ENCODE results near the gene USP17L21. TPM values are rescaled to one million over a fixed set of nuclear protein-coding genes. Genes with fewer than 3 reads are reported as not detected.
A peak's percentile ranks its signal among the peaks of the same experiment; 100 is the strongest.
"Not testable (repeated sequence)": the region's sequence is repeated elsewhere in the genome, so short reads cannot be mapped to it uniquely, and the experiment has no call there.

The USP17L21 gene, protein sequence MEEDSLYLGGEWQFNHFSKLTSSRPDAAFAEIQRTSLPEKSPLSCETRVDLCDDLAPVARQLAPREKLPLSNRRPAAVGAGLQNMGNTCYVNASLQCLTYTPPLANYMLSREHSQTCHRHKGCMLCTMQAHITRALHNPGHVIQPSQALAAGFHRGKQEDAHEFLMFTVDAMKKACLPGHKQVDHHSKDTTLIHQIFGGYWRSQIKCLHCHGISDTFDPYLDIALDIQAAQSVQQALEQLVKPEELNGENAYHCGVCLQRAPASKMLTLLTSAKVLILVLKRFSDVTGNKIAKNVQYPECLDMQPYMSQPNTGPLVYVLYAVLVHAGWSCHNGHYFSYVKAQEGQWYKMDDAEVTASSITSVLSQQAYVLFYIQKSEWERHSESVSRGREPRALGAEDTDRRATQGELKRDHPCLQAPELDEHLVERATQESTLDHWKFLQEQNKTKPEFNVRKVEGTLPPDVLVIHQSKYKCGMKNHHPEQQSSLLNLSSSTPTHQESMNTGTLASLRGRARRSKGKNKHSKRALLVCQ
- not detected for polyA plus RNA-seq (2012; ENCODE audit: insufficient read depth, insufficient read length, low read depth)

DNA sequence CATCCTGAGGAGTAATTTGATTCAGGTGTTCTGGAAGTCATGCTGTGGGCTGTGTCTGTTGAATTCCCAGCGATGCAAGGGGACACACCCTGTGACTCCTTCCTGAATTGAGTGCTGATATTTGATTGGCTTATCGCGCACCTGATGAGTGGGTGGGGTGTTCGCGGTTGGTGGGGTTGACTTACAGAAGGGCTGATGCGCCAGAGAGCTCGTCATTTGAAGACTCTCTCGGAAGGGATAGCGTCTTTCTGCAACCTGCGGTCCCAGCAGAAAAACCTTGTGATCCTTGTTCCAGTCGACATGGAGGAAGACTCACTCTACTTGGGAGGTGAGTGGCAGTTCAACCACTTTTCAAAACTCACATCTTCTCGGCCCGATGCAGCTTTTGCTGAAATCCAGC lies at the start of gene USP17L21:
USP17L21 (plus strand) TSS at position 301 of the 400 bp plus-strand sequence; CDS start at position 301, 0 bp downstream.
- not testable (repeated sequence) for H3K27me3 ChIP-seq; H3K4me3 ChIP-seq (ENCODE audit: low read depth, low read length); DNase-seq; H3K9me3 ChIP-seq; H3K36me3 ChIP-seq; H3K4me1 ChIP-seq

DNA sequence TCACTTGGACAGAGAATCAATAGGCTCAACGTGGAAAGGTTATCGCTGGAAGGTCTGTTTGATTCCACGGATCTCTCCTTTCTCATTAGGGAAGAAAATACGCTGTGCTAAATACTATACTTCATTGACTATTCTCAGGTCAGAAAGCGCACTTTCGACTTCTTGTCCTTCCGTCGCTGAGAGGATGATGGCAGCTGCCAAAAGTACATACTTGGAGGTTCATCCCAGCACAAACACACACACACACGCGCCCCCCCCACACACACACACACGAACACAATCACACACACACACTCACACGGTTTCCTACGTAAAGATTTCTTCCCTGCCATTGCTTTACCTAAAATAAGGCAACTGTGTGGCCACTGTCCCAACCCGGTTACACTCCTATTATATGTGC lies 48.0 kb upstream of the USP17L21 start:
- not testable (repeated sequence) for H3K36me3 ChIP-seq; H3K27me3 ChIP-seq; H3K9me3 ChIP-seq; H3K4me1 ChIP-seq; DNase-seq; H3K4me3 ChIP-seq (ENCODE audit: low read depth, low read length)

DNA sequence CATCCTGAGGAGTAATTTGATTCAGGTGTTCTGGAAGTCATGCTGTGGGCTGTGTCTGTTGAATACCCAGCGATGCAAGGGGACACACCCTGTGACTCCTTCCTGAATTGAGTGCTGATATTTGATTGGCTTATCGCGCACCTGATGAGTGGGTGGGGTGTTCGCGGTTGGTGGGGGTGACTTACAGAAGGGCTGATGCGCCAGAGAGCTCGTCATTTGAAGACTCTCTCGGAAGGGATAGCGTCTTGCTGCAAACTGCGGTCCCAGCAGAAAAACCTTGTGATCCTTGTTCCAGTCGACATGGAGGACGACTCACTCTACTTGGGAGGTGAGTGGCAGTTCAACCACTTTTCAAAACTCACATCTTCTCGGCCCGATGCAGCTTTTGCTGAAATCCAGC lies 47.6 kb upstream of the USP17L21 start, which contains the start of gene USP17L11:
USP17L11 (plus strand) TSS at position 301 of the 400 bp plus-strand sequence; CDS start at position 301, 0 bp downstream.
- not testable (repeated sequence) for H3K4me3 ChIP-seq (ENCODE audit: low read depth, low read length); H3K27me3 ChIP-seq; DNase-seq; H3K36me3 ChIP-seq; H3K9me3 ChIP-seq; H3K4me1 ChIP-seq

DNA sequence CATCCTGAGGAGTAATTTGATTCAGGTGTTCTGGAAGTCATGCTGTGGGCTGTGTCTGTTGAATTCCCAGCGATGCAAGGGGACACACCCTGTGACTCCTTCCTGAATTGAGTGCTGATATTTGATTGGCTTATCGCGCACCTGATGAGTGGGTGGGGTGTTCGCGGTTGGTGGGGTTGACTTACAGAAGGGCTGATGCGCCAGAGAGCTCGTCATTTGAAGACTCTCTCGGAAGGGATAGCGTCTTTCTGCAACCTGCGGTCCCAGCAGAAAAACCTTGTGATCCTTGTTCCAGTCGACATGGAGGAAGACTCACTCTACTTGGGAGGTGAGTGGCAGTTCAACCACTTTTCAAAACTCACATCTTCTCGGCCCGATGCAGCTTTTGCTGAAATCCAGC lies 42.8 kb upstream of the USP17L21 start, which contains the start of gene USP17L12:
USP17L12 (plus strand) TSS at position 301 of the 400 bp plus-strand sequence; CDS start at position 301, 0 bp downstream.
- not testable (repeated sequence) for H3K4me3 ChIP-seq (ENCODE audit: low read depth, low read length); H3K4me1 ChIP-seq; H3K36me3 ChIP-seq; H3K27me3 ChIP-seq; DNase-seq; H3K9me3 ChIP-seq

DNA sequence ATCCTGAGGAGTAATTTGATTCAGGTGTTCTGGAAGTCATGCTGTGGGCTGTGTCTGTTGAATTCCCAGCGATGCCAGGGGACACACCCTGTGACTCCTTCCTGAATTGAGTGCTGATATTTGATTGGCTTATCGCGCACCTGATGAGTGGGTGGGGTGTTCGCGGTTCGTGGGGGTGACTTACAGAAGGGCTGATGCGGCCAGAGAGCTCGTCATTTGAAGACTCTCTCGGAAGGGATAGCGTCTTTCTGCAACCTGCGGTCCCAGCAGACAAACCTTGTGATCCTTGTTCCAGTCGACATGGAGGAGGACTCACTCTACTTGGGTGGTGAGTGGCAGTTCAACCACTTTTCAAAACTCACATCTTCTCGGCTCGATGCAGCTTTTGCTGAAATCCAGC lies 38.1 kb upstream of the USP17L21 start, which contains the start of gene USP17L13:
USP17L13 (plus strand) TSS at position 301 of the 400 bp plus-strand sequence; CDS start at position 301, 0 bp downstream.
- not testable (repeated sequence) for H3K4me3 ChIP-seq (ENCODE audit: low read depth, low read length); H3K4me1 ChIP-seq; H3K27me3 ChIP-seq; H3K9me3 ChIP-seq; DNase-seq; H3K36me3 ChIP-seq

DNA sequence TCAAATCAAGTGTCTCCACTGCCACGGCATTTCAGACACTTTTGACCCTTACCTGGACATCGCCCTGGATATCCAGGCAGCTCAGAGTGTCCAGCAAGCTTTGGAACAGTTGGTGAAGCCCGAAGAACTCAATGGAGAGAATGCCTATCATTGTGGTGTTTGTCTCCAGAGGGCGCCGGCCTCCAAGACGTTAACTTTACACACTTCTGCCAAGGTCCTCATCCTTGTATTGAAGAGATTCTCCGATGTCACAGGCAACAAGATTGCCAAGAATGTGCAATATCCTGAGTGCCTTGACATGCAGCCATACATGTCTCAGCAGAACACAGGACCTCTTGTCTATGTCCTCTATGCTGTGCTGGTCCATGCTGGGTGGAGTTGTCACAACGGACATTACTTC lies 32.4 kb upstream of the USP17L21 start:
- H3K4me1 ChIP-seq; DNase-seq; H3K9me3 ChIP-seq; H3K27me3 ChIP-seq; H3K36me3 ChIP-seq; H3K4me3 ChIP-seq (ENCODE audit: low read depth, low read length): not testable (repeated sequence)

DNA sequence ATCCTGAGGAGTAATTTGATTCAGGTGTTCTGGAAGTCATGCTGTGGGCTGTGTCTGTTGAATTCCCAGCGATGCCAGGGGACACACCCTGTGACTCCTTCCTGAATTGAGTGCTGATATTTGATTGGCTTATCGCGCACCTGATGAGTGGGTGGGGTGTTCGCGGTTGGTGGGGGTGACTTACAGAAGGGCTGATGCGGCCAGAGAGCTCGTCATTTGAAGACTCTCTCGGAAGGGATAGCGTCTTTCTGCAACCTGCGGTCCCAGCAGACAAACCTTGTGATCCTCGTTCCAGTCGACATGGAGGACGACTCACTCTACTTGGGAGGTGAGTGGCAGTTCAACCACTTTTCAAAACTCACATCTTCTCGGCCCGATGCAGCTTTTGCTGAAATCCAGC lies 28.6 kb upstream of the USP17L21 start, which contains the start of gene USP17L15:
USP17L15 (plus strand) TSS at position 301 of the 400 bp plus-strand sequence; CDS start at position 301, 0 bp downstream.
- H3K4me1 ChIP-seq; H3K9me3 ChIP-seq; H3K36me3 ChIP-seq; DNase-seq; H3K27me3 ChIP-seq; H3K4me3 ChIP-seq (ENCODE audit: low read depth, low read length): not testable (repeated sequence)

DNA sequence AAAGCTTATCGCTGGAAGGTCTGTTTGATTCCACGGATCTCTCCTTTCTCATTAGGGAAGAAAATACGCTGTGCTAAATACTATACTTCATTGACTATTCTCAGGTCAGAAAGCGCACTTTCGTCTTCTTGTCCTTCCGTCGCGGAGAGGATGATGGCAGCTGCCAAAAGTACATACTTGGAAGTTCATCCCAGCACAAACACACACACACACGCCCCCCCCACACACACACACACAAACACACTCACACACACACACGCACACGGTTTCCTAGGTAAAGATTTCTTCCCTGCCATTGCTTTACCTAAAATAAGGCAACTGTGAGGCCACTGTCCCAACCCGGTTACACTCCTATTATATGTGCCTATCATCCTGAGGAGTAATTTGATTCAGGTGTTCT lies 24.2 kb upstream of the USP17L21 start:
- not testable (repeated sequence) for H3K4me3 ChIP-seq (ENCODE audit: low read depth, low read length); H3K4me1 ChIP-seq; H3K9me3 ChIP-seq; H3K27me3 ChIP-seq; H3K36me3 ChIP-seq
- peak; percentile 18 for DNase-seq

DNA sequence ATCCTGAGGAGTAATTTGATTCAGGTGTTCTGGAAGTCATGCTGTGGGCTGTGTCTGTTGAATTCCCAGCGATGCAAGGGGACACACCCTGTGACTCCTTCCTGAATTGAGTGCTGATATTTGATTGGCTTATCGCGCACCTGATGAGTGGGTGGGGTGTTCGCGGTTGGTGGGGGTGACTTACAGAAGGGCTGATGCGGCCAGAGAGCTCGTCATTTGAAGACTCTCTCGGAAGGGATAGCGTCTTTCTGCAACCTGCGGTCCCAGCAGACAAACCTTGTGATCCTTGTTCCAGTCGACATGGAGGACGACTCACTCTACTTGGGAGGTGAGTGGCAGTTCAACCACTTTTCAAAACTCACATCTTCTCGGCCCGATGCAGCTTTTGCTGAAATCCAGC lies 19.1 kb upstream of the USP17L21 start, which contains the start of gene USP17L17:
USP17L17 (plus strand) TSS at position 301 of the 400 bp plus-strand sequence; CDS start at position 301, 0 bp downstream.
- not testable (repeated sequence) for H3K4me3 ChIP-seq (ENCODE audit: low read depth, low read length); DNase-seq; H3K4me1 ChIP-seq; H3K9me3 ChIP-seq; H3K27me3 ChIP-seq; H3K36me3 ChIP-seq

DNA sequence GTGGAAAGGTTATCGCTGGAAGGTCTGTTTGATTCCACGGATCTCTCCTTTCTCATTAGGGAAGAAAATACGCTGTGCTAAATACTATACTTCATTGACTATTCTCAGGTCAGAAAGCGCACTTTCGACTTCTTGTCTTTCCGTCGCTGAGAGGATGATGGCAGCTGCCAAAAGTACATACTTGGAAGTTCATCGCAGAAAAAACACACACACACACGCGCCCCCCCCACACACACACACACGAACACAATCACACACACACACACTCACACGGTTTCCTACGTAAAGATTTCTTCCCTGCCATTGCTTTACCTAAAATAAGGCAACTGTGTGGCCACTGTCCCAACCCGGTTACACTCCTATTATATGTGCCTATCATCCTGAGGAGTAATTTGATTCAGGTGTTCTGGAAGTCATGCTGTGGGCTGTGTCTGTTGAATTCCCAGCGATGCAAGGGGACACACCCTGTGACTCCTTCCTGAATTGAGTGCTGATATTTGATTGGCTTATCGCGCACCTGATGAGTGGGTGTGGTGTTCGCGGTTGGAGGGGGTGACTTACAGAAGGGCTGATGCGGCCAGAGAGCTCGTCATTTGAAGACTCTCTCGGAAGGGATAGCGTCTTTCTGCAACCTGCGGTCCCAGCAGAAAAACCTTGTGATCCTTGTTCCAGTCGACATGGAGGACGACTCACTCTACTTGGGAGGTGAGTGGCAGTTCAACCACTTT lies 14.6 kb upstream of the USP17L21 start, which contains the start of gene USP17L18:
USP17L18 (plus strand) TSS at position 678 of the 728 bp plus-strand sequence; CDS start at position 678, 0 bp downstream.
- not testable (repeated sequence) for H3K4me3 ChIP-seq (ENCODE audit: low read depth, low read length); H3K27me3 ChIP-seq; H3K9me3 ChIP-seq; H3K36me3 ChIP-seq; H3K4me1 ChIP-seq; DNase-seq

DNA sequence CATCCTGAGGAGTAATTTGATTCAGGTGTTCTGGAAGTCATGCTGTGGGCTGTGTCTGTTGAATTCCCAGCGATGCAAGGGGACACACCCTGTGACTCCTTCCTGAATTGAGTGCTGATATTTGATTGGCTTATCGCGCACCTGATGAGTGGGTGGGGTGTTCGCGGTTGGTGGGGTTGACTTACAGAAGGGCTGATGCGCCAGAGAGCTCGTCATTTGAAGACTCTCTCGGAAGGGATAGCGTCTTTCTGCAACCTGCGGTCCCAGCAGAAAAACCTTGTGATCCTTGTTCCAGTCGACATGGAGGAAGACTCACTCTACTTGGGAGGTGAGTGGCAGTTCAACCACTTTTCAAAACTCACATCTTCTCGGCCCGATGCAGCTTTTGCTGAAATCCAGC lies 9.6 kb upstream of the USP17L21 start, which contains the start of gene USP17L19:
USP17L19 (plus strand) TSS at position 301 of the 400 bp plus-strand sequence; CDS start at position 301, 0 bp downstream.
- H3K4me1 ChIP-seq; DNase-seq; H3K27me3 ChIP-seq; H3K36me3 ChIP-seq; H3K4me3 ChIP-seq (ENCODE audit: low read depth, low read length); H3K9me3 ChIP-seq: not testable (repeated sequence)

DNA sequence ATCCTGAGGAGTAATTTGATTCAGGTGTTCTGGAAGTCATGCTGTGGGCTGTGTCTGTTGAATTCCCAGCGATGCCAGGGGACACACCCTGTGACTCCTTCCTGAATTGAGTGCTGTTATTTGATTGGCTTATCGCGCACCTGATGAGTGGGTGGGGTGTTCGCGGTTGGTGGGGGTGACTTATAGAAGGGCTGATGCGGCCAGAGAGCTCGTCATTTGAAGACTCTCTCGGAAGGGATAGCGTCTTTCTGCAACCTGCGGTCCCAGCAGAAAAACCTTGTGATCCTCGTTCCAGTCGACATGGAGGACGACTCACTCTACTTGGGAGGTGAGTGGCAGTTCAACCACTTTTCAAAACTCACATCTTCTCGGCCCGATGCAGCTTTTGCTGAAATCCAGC lies 4.8 kb upstream of the USP17L21 start, which contains the start of gene USP17L20:
USP17L20 (plus strand) TSS at position 301 of the 400 bp plus-strand sequence; CDS start at position 301, 0 bp downstream.
- H3K4me1 ChIP-seq; H3K27me3 ChIP-seq; DNase-seq; H3K36me3 ChIP-seq; H3K9me3 ChIP-seq; H3K4me3 ChIP-seq (ENCODE audit: low read depth, low read length): not testable (repeated sequence)

DNA sequence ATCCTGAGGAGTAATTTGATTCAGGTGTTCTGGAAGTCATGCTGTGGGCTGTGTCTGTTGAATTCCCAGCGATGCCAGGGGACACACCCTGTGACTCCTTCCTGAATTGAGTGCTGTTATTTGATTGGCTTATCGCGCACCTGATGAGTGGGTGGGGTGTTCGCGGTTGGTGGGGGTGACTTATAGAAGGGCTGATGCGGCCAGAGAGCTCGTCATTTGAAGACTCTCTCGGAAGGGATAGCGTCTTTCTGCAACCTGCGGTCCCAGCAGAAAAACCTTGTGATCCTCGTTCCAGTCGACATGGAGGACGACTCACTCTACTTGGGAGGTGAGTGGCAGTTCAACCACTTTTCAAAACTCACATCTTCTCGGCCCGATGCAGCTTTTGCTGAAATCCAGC lies 4.6 kb downstream of the USP17L21 start, which contains the start of gene USP17L22:
USP17L22 (plus strand) TSS at position 301 of the 400 bp plus-strand sequence; CDS start at position 301, 0 bp downstream.
- H3K36me3 ChIP-seq; H3K4me1 ChIP-seq; H3K27me3 ChIP-seq; H3K4me3 ChIP-seq (ENCODE audit: low read depth, low read length); H3K9me3 ChIP-seq; DNase-seq: not testable (repeated sequence)

DNA sequence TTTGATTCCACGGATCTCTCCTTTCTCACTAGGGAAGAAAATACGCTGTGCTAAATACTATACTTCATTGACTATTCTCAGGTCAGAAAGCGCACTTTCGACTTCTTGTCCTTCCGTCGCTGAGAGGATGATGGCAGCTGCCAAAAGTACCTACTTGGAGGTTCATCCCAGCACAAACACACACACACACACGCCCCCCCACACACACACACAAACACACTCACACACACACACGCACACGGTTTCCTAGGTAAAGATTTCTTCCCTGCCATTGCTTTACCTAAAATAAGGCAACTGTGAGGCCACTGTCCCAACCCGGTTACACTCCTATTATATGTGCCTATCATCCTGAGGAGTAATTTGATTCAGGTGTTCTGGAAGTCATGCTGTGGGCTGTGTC lies 9.0 kb downstream of the USP17L21 start:
- not testable (repeated sequence) for H3K36me3 ChIP-seq; H3K9me3 ChIP-seq; H3K4me3 ChIP-seq (ENCODE audit: low read depth, low read length); H3K27me3 ChIP-seq; H3K4me1 ChIP-seq
- peak; percentile 32 for DNase-seq

Data from BE2C (cell line).